HG03558 (cell line): ENCODE data around the gene ZNF71.

Source experiments
- ATAC-seq: cut with Tn5 transposase; IDR thresholded peaks from one replicate; pipeline ENCODE4 v1.9.1; 2021; ENCODE audit warnings: moderate number of reproducible peaks; ENCODE audit not compliant: unreplicated experiment; ENCODE audit errors: extremely low read depth

Gene ZNF71

GRCh38 chr19:56594783-56595547, at the start of gene ZNF71:
ZNF71 (plus strand) TSS chr19:56595302; CDS start chr19:56601559, 6,257 bp downstream.
- peak; percentile 45 for ATAC-seq

- no peak for ATAC-seq
These were observed 47.6 kb upstream of the ZNF71 start for GRCh38 chr19:56547535-56547934.

GRCh38 chr19:56554272-56554869, 40.7 kb upstream of the ZNF71 start:
- ATAC-seq = no peak

GRCh38 chr19:56562766-56563165, 32.3 kb upstream of the ZNF71 start:
- ATAC-seq = no peak

- ATAC-seq = peak; percentile 21
These were observed 28.2 kb upstream of the ZNF71 start for GRCh38 chr19:56566904-56567273.

- ATAC-seq = peak; percentile 78
These were observed 27.6 kb upstream of the ZNF71 start, which contains the start of gene ZNF470 for GRCh38 chr19:56567274-56568120. ZNF470 (plus strand) TSS chr19:56567468; CDS start chr19:56570312, 2,844 bp downstream.

GRCh38 chr19:56572589-56572988, 22.5 kb upstream of the ZNF71 start:
- no peak for ATAC-seq

GRCh38 chr19:56573914-56574313, 21.2 kb upstream of the ZNF71 start:
- ATAC-seq = no peak

GRCh38 chr19:56577719-56578602, 17.1 kb upstream of the ZNF71 start:
- ATAC-seq = no peak

- ATAC-seq = no peak
These were observed 688 bp upstream of the ZNF71 start for GRCh38 chr19:56594446-56594782.

- ATAC-seq = peak; percentile 17
These were observed 422 bp downstream of the ZNF71 start for GRCh38 chr19:56595548-56595899.

GRCh38 chr19:56596676-56597075, 1.6 kb downstream of the ZNF71 start:
- no peak for ATAC-seq

GRCh38 chr19:56597696-56598095, 2.6 kb downstream of the ZNF71 start:
- no peak for ATAC-seq

- no peak for ATAC-seq
These were observed 6.3 kb downstream of the ZNF71 start for GRCh38 chr19:56601375-56601774.

GRCh38 chr19:56603829-56604228, 8.7 kb downstream of the ZNF71 start:
- no peak for ATAC-seq

- ATAC-seq = no peak
These were observed 13.3 kb downstream of the ZNF71 start for GRCh38 chr19:56608274-56608964.

GRCh38 chr19:56611288-56611687, 16.2 kb downstream of the ZNF71 start:
- no peak for ATAC-seq

- ATAC-seq = no peak
These were observed 17.6 kb downstream of the ZNF71 start for GRCh38 chr19:56612737-56613136.

- no peak for ATAC-seq
These were observed 18.5 kb downstream of the ZNF71 start for GRCh38 chr19:56613639-56614038.

- ATAC-seq = no peak
These were observed 22.4 kb downstream of the ZNF71 start for GRCh38 chr19:56617531-56617930.
